ENCODE results near the gene TTL.
"Not testable (repeated sequence)": the region's sequence is repeated elsewhere in the genome, so short reads cannot be mapped to it uniquely, and the experiment has no call there.

The TTL gene

DNA sequence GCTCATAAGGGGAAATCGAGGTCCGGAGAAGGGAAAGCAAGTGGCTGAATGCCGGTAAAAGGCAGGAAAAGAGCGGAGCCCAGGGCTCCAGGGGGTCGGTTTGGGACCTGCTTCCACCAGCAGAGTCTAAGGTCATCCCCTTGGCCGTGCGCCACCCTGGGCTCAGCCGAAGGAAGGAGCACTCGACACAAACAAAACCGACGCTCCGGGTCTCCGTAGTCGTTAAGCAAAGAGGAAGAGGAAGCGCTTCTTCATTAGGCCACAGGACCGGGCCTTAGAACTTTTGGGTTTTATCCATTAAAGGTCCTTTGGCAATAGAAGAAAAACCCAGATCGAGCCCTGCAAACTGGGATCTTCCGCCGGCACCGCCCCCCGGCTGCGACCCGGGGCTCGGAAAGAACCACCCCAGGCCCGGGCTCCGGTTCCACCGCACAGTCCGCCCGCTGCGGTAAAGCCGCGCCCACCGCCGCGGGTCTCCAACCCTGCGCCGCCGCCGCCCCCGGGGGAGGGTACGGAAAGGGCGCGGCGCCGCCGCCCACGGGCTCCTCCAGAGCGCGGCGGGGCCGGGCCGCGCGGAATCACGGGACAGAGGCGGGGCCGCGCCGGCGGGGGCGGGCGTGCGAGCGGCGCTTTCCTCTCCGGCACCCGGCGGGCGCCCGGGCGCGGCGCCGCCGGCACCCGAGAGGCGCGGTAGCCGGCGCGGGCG, at the start of gene TTL:
Gene TTL (plus strand): TSS at position 629 of the 706 bp plus-strand sequence. CDS start 189 bp downstream, outside the sequence.
- peak; percentile 88 for DNase-seq

DNA sequence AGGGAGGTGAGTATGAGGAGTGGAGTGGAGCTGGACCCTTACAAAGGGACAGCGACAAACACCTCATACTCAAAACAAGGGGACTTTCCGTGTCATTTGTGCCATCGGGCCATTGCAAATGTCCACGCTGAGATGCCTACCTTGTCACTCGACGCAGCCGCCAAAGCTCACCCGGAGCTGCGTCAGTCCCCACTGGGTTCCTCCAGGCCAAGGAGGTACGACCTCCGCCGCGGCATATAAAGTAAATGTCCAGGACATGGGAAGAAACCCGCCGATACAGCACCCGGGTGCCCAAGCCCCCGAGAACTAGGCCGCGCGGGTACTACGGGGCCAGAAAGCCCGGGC, 49.6 kb upstream of the TTL start:
- not testable (repeated sequence) for DNase-seq

DNA sequence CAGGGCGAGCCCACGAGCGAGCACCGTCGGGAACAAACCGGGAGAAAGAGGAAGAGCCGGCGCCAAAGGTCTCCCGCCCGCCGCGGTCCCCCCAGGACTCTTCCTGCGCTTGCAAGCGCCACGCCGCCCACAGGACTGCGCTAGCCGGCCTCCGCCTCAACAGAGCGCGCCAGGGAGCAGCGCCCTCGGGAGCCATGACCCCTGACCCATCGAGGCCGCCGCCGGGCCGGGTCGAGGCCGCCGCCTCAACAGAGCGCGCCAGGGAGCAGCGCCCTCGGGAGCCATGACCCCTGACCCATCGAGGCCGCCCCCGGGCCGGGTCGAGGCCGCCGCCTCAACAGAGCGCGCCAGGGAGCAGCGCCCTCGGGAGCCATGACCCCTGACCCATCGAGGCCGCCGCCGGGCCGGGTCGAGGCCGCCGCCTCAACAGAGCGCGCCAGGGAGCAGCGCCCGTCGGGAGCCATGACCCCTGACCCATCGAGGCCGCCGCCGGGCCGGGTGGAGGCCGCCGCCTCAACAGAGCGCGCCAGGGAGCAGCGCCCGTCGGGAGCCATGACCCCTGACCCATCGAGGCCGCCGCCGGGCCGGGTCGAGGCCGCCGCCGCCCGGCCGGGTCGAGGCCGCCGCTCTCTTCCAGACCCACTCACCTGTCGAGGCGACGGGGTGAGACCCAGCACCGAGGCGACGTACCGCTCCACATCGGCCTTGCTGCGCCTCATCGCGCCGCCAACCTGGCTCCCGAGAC, 49.0 kb upstream of the TTL start:
- DNase-seq = not testable (repeated sequence)

DNA sequence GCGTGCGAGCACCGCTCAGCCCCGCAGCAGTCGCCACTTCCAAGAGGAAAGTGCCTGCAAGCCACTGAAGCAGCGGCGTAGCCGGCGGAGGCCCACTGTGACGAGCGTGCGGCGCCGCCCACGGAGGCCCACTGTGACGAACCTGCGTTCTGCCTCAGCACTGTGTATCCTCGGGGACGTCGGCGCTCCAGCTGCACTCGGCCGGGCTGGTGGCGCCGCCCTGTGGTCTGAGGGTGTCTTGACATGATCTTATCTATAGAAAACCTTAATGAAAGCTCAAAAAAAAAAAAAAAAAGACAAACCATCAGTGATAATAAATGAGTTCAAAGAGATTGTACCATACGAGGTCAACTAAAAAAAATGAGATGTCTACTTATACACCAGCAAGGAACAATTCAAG, 48.5 kb upstream of the TTL start, which contains the start of gene RGPD8:
Gene RGPD8 (minus strand): TSS at position 166 of the 400 bp plus-strand sequence. CDS start 192 bp downstream, outside the sequence.
- DNase-seq = not testable (repeated sequence)

DNA sequence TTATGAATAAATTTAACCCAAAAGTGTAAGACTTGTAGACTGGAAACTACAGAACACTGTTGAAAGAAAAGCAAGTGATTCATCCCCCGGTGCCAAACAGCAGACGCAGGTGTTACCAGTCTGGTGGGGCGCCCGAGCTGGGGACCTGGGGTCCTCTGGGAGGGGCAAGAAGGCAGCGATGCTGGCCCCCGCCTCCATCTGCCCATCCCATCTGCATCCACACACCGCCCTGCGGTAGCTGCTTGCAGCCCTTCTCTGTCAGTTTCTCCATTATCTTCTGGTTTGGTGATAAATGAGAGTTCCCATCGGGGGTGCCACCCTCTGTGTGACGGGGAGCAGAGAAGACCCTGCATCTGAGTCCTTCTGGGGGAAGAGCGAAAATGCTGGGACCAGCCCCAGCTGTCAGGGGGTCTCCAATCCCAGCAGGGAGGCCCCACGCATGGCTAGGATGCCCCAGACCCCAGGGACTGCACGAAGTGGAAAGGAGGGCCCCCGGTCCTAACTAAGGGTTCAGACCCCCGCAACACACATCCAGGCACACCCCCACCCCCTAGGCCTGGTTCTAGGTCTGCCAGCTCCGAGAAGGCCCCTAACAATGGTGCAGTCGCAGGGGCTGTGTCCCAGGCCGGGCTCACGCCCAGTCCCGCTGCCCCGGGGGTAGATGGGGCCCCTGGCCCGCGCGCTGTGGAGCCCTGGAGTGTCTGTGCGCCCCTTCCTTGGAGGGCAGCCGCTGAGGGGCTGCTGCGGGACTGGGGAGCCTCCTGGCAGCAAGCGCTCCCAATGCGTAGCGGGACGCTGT, 47.8 kb upstream of the TTL start:
- DNase-seq = no peak

DNA sequence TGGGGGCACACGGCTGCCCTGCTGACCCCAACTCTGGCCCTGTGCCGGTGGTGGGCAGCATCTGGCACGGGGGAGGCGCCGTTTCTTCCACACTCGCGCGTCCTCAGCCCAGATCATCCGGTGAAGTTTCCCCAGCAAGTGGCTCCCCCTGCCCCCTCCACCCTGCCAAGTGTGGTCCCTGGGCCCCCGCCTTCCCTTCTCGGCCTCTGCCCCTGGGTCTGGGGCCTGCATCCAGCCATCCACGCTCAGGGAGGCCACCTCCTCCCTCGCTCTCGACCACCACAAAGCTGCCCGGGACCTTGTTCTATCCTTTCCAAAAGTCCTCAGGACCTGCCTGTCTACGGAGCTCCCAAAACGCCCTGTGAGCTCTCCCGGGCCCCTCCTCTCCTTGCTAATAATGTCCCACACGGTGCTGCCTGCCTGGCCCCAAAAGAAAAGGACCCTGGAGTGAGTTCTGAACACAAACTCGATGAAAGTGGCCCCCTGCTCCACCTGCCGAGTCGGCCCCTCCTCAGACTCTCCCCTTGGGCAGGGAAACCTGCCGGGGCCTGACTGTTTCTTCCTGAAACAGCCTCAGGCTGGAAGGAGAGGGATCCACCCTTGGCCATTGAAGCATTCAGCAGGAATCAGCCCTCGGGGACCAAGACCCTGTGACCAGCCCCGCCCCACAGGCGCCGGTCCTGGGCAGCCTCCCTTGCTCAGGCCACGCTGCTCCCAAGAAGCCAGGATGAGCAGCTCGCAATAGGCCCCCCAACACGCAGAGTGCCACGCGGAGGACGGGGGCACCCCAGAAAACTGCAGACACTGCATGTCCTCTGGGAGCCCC, 46.9 kb upstream of the TTL start:
- DNase-seq = not testable (repeated sequence)

DNA sequence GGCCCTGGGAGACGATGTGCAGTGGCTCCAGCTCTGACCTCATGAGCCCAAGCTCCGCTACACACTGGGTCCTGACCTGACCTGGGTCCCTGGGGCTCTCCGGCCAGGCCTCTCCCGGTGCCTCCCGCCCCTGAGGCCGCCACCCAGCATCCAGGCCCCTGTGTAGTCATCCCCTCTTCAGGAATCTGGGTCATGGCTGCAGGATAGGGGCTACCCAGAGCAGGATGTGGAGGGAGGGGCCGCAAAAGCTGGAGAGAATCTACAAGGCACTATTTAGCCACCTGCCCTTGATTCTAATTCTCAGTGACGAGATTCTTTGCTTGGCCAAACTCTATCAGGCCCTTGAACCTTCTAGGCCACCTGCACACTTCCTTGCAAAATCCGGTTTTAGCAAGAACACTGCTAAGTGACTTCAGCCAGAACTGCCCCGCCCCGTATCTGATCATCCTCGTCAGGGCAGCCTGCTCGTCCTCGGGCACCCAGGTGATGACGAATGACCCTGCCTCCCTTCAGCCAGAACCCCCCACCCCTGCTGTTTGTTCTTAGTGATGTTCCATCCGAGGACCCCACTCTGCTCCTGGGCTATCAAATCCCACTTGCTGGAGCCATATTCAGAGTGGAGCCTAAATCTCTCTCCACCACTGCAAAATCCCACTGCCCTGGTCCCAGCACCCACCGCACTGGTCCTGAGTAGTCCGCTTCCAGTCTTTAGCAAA, 46.1 kb upstream of the TTL start:
- not testable (repeated sequence) for DNase-seq

DNA sequence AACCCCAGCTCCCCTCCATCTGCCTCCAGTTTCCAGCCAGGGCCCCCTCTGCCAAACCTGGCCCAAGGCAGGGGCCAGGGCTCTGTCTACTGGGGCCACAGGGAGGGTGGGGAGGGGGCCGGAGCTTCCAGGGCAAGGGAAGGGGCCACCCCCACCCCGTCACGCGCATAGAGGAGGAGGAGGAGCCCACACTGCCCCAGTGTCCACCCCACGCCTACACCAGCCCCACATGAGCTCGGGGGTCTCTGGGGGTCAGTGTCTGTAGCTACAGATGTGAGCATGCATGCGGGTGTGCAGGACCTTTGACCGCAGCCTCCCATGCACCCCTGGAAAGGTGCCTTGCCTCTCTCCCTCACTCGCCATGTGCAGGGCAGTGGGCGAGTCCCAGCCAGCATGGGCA, 45.0 kb upstream of the TTL start:
- DNase-seq = not testable (repeated sequence)

DNA sequence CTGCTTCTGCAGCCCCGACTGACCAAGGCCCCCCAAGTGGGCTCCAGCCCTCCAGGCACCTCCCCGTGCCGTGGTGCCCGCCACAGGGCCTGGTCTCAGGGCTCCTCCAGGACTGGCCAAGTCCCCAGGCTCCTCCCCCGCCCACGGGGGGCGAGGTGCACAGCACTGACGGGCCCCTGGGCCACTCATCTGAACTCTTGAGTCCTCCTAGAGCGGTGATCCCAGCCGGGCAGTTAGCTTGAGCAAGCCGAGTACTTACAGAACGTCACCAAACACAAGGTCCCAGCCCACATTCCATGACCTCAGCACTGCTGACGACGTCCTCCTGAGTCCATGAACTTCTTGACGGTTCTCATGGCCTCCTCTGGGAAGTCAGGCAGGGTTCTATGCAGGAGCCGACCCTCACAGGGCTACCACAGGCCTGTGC, 44.5 kb upstream of the TTL start:
- not testable (repeated sequence) for DNase-seq

DNA sequence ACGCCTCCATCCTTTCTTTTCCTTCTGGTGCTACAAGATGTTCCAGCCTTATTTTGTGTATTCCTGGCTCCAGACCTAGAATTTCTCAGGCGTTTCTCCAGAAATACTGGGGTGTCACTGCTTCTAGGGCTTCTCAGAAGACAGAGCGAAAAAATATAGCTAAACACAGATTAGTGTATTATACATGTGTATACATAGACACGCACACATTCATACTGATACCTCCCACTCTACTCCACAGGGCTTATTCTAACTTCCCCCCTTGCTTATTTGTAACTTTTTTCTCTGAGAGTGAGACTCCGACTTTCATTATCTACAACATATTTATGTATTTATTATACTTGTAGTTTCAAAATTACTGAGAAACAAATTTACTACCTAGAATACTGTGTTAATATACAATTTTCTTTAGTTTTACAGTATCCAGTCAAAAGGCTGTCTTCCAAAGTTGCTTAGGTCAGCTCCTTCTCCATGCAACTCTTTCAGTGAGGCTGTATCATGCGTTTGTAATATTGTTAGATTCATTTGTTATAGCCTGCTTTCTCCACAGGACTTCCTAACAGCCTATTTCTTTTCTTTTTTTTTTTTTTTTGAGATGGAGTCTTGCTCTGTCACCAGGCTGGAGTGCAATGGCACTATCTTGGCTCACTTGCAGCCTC, 43.2 kb upstream of the TTL start:
- DNase-seq = not testable (repeated sequence)

DNA sequence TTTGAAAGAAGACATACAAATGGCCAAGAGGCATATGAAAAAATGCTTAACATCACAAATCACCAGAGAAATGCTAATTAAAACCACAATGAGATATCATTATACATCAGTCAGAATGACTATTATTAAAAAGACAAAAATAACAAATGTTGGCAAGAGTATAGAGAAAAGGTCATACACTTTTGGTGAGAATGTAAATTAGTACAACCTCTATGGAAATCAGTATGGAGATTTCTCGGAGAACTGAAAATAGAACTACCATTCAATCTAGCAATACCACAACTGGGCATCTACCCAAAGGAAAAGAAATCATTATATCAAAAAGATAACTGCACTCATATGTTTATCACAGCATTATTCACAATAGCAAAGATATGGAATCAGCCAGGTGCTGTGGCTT, 37.7 kb upstream of the TTL start:
- not testable (repeated sequence) for DNase-seq

DNA sequence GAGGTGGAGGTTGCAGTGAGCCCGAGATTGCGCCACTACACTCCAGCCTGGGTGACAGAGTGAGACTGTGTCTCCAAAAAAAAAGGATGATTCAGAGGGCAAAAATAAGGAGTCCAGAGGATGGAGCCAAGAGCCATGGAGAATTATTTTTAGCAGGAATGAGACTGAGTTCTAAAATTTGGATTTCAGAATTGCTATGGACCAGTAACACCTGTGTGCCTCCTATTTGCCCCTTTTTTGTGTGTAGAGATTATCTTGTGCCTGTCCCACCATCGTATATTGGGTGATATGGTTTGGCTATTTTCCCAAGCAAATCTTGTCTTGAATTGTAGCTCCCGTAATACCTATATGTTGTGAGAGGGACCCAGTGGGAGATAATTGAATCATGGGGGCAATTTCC, 32.1 kb upstream of the TTL start:
- DNase-seq = no peak

DNA sequence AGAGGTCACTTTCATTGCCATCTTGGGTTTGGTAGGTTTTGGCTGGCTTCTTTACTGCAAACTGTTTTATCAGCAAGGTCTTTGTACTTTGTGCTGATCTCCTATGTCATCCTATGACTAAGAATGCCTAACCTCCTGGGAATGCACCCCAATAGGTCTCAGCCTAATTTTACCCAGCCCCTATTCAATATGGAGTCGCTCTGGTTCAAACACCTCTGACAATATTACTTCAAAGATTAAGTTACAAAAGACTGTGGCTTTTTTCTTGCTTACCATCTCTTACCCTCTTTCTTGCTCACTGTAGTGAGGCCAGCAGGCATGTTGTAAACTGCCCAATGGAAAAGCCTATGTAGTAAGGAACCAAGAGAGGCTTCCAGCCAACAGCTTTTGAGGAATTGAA, 30.6 kb upstream of the TTL start:
- no peak for DNase-seq

DNA sequence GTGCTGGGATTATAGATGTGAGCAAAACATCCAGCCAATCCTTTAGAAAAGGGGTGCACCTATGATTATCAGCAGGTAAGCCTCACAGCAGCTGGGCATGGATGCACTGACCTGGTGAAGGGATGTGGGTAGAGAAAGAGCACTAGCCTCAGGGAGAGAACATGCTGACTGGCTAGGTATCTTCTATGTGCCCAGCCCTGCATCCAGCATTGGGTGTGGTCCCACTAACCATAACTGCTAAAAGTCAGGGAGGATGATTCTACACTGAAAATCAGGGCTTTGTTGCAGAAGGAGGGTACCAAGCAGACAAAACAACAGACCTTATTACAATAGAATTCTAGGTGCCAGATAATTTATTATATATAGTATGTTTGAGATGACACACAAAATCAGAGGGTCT, 27.4 kb upstream of the TTL start:
- DNase-seq = no peak

DNA sequence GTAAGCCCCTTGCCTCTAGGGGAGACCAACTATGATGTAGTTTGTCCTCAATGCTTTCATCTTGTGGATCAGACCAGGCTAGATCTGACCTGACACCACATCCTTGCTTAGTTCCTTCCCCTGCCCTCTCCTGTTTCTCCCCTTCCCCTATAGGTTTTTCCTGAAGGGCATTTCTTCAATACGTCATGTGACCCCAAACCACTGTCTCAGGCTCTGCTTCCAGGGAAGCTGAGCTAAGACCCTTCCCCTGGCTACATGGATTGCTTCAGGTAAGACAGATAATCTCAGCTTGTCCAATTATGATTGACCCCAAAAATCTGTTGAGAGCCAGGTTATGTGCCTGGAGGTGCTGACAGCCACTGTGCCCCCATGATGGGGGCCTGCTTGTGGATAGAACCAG, 22.6 kb upstream of the TTL start:
- no peak for DNase-seq

DNA sequence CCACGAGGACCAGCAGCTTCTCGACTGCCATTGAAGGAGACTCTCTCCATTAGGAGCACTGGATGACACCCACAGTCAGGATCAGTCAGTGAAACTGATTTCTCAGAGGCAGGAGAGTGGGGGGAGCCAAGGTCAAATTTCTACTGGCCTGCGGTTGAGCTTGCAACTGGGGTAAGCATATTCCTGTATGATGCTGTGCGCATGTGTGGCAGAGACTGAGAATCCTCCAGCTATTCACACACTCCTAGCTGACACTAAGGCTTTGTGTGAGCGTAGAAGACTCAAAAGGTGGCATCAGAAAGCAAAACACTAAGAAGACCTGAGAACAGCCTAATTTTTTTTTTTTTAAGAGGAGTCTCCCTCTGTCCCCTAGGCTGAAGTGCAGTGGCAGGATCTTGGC, 19.8 kb upstream of the TTL start:
- DNase-seq = no peak

DNA sequence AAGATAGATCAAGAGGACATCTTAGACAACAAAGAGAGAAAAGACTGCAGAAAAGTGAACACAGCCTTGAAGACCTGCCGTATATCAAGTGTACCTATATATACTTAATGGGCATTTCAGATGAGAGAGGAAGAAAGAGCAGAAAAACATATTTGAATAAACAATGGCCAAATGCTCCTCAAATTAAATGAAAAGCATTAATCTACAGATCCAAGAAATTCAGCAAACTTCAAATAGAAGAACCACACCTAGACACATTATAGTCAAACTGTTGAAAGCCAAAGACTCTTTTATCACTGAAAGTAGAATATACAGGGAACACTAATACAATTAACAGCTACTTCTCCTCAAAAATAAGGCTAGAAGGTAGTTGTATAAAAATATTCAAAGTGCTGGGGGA, 18.7 kb upstream of the TTL start:
- no peak for DNase-seq

DNA sequence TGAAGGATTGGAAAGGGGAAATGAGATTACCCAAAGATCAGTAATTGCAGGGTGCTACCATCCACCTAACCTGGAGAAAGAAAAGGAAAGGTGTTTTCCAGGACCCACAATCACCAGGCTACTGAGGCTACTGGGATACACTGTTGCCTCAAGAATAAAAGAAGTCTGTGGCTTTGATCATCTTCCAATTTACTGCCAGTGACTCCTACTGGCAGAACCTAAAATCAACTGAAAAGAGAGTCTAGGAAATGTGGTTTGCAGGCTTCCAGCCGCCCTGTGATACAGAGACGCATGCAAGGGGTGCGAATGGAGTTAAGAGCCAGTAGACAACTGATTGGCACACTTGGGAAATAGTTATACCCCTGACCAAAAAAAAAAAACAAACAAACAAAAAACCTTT, 16.6 kb upstream of the TTL start:
- DNase-seq = no peak

DNA sequence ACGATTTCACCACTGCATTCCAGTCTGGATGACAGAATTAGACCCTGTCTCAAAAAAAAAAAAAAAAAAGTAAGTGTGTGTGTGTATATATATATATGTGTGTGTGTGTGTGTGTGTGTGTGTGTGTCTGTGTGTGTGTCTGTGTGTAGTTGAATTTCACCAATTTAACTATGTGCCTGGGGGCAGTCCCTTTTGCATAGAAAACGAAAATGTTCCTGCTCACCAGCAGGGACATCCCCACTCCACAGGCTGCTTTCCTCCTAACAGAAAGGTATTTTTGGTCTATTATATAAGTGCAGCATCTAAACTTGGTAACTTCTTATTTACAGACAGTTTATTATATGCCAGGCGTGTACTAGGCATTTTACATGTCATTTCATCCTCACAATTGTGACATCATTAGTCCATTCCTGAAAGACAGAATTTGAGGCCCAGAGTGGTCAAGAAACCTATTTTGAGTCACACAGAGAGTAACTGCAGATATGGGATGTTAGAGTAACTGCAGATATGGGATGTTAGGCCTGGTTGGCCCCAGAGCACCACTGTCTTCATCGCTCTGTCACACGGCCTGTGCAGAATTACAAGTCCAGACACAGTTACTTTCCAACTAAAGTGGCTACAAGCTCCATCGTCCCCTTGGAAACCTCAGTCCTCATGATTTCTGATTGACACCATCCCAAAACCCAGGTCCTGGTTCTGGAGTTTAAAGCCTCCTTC, 9.3 kb upstream of the TTL start:
- DNase-seq = no peak

DNA sequence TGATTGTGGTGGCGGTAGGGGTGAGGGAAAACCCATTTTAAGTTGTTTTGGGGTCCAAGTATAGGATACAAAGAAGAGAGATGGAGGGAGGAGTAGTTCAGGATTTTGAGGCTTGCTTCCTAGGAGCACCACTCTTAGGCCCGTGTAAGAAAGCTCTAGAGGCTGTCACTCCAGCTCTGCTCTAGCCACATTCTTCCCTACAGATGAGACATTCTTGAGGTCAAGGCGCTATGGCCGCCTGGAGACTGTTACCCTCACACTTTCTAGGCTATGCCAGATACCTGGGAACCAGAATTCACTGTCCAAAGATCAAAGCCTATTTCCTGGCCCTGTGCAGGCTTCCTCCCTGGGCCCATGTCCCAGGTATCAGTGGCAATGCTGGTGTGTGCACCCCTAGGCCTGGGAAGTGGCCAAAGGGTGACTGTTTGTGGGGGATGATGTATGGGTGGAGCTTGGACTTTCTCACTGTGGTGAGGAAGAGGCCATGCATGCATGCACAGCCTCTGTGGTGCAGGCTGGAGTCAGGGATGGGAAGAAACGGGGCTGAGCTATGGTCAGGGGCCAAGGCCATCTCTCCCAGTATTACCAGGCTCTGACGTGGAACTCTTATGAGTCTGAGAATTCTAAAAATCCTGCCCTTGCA, 7.0 kb upstream of the TTL start:
- DNase-seq = no peak

Measured in NCI-H345 (cell line).